D721Med (cell line): ENCODE data around the gene USP48.
"Not testable (repeated sequence)": the region's sequence is repeated elsewhere in the genome, so short reads cannot be mapped to it uniquely, and the experiment has no call there.

Source experiments
- DNase-seq: peaks from one replicate; pipeline ENCODE4 v3.0.0; 2011; ENCODE audit warnings: low spot score; ENCODE audit not compliant: insufficient read length
- FAIRE-seq: peaks from 2 replicates; lab custom pipeline; 2011; peaks lifted over from hg19 to GRCh38; lab: Jason Lieb, UNC
- CTCF ChIP-seq: IDR thresholded peaks from 2 replicates; pipeline ENCODE4 v1.5.1; 2012; ENCODE audit warnings: mild to moderate bottlenecking, control low read depth; ENCODE audit not compliant: insufficient read depth; ENCODE audit errors: missing control alignments

Gene USP48

DNA sequence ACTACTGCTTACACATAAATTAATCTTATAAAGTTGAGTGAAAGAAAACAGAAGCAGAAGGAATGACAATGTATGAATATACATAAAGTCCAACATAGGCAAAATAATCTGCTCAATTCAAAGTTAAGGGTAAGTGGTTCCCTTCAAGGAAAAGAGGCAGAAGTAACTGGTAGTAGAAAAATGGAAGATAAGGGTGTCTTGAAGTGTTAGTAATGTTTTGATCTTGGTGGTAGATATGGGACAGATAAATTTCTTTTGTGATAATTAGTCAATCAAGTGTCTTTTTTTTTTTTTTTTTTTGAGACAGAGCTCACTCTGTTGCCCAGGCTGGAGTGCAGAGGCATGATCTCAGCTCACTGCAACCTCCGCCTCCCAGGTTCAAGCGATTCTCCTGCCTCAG, 12.7 kb downstream of the USP48 start:
- FAIRE-seq (no peak), DNase-seq (no peak)
- no peak for TF ChIP-seq CTCF

- not testable (repeated sequence) for DNase-seq, FAIRE-seq
These were observed 15.8 kb downstream of the USP48 start for GRCh38 chr1:21767106-21767505.

DNA sequence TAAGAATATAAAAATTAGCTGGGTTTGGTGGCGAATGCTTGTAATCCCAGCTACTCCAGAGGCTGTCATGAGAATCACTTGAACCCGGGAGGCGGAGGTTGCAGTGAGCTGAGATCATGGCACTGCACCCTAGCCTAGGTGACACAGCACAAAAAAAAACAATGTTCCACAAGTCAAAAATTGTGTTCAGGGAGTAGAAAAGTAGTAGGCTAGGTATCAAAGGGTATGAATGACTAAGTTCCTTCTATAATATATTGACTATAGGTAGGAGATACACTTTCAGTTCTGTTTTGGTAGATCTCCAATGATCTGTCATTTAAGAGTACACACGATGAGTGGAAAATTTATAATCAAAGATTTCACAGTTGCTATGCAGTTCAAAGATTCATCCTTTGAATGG, 16.7 kb downstream of the USP48 start:
- FAIRE-seq: no peak
- DNase-seq: no peak
- TF ChIP-seq CTCF: no peak

DNA sequence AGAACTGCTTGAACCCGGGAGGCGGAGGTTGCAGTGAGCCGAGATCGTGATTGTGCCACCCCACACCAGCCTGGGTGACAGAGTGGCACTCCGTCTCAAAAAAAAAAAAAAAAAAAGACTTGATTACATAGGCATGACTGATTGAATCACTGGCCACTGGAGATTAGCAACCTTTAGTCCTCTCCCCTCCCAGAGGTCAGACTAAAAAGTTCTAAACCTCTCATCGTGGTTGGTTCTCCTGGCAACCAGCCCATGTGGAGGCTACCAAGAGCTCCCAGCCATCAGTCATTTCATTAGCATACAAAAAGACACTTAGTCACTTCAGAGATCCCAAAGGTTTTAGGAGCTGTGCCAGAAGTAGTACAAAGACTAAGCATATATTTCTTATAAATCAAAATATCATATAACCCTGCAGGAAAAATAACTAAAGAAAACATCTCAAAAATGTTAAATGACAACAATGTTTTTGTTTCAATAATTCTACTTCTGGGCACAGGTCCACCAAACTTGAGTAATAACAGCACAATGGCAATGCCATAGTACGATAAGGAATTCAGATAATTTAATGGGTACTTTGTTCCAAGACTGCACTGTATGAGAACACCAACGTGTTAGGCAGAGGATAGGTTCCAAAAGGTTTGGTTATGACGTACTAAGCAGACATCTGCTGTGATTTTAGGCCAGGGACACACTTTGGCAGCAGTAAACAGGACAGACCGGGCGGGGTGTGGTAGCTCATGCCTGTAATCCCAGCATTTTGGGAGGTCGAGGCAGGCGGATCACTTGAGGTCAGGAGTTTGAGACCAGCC, 18.1 kb downstream of the USP48 start:
- DNase-seq (no peak), FAIRE-seq (no peak)
- TF ChIP-seq CTCF: no peak

- DNase-seq (no peak), FAIRE-seq (no peak)
- TF ChIP-seq CTCF: no peak
These were observed 19.1 kb downstream of the USP48 start for GRCh38 chr1:21763694-21764419.

- no peak for TF ChIP-seq CTCF
- no peak for FAIRE-seq
- DNase-seq: no peak
These were observed 19.7 kb downstream of the USP48 start for GRCh38 chr1:21763236-21763635.

GRCh38 chr1:21762022-21762404, 20.9 kb downstream of the USP48 start:
- FAIRE-seq (no peak), DNase-seq (no peak)
- no peak for TF ChIP-seq CTCF
